ENCODE data around the gene EVA1A.

GRCh38 chr2:75483878-75484277, 76.9 kb downstream of the EVA1A start:
- TF ChIP-seq CTCF (conservative IDR thresholded peaks at IDR 0.05 in 1 of 2, IDR thresholded peaks at IDR 0.05 in 1 of 2; ENCODE audit: low read depth in 1 of 2, low read length in 2 of 2): no peak
- no peak for TF ChIP-seq EZH2 (IDR thresholded peaks at IDR 0.05; ENCODE audit: low read length, missing control alignments)

Data from fibroblast of lung (primary cell).